ENCODE data around the gene ANKRD11.

Gene ANKRD11

DNA sequence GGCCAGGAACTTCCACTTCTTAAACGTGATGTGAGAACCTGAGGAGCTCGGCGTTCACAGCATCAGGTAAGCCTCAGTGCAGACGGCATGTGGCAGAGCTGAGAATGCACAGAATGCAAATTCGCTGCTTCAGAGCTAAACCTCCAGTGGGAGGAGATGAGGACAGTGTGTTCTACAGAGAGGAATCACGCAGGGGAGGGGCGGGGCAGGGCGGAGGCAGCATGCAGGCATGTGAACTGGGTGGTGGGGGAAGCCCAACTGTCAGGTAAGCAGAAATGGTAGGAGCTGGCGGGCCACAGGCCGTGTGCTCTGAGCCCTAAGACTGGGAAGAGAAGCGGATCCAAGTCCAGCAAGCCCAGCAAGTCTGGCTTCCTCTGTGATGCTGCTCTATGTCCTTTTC lies 178.2 kb downstream of the ANKRD11 start:
- H3K27ac ChIP-seq (ENCODE audit: low read length), result no peak overlapping the region
- no peak overlapping the region for H3K4me2 ChIP-seq (ENCODE audit: low read depth, low read length)
- H2AFZ ChIP-seq (ENCODE audit: low read length), result no peak overlapping the region
- H3K36me3 ChIP-seq (replicated peaks; ENCODE audit: insufficient read depth, low read length), result no peaks in the 10 kb centered on the region
- no peaks in the 10 kb centered on the region for H3K9me3 ChIP-seq (replicated peaks; ENCODE audit: insufficient read depth, low read length)
- H3K4me3 ChIP-seq (ENCODE audit: low read length), result no peak overlapping the region
- H3K9ac ChIP-seq (ENCODE audit: low read length), result no peak overlapping the region
- H4K20me1 ChIP-seq (ENCODE audit: insufficient read depth, low read length), result no peaks in the 10 kb centered on the region
- H3K4me1 ChIP-seq (ENCODE audit: low read length), result peaks cover 22% of the 10 kb centered on the region
- H3K9me2 ChIP-seq (replicated peaks; ENCODE audit: insufficient read depth, low read length), result no peaks in the 10 kb centered on the region
- TF ChIP-seq EZH2 (optimal IDR thresholded peaks at IDR 0.05; ENCODE audit: low read depth, low read length) (no peak), EZH2phosphoT487 (IDR thresholded peaks at IDR 0.05; ENCODE audit: low read length) (no peak)
- TF ChIP-seq, protein P1, sequence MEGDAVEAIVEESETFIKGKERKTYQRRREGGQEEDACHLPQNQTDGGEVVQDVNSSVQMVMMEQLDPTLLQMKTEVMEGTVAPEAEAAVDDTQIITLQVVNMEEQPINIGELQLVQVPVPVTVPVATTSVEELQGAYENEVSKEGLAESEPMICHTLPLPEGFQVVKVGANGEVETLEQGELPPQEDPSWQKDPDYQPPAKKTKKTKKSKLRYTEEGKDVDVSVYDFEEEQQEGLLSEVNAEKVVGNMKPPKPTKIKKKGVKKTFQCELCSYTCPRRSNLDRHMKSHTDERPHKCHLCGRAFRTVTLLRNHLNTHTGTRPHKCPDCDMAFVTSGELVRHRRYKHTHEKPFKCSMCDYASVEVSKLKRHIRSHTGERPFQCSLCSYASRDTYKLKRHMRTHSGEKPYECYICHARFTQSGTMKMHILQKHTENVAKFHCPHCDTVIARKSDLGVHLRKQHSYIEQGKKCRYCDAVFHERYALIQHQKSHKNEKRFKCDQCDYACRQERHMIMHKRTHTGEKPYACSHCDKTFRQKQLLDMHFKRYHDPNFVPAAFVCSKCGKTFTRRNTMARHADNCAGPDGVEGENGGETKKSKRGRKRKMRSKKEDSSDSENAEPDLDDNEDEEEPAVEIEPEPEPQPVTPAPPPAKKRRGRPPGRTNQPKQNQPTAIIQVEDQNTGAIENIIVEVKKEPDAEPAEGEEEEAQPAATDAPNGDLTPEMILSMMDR (IDR thresholded peaks at IDR 0.05; ENCODE audit: low read length), result no peak
- DNase-seq, result no peak
- peaks cover 15% of the 10 kb centered on the region for H3F3A ChIP-seq (ENCODE audit: insufficient read depth, low read length)
- H3K27me3 ChIP-seq (replicated peaks; ENCODE audit: insufficient read depth, low read length), result no peaks in the 10 kb centered on the region
- H3K79me2 ChIP-seq (ENCODE audit: low read length), result peaks cover 94% of the 10 kb centered on the region

DNA sequence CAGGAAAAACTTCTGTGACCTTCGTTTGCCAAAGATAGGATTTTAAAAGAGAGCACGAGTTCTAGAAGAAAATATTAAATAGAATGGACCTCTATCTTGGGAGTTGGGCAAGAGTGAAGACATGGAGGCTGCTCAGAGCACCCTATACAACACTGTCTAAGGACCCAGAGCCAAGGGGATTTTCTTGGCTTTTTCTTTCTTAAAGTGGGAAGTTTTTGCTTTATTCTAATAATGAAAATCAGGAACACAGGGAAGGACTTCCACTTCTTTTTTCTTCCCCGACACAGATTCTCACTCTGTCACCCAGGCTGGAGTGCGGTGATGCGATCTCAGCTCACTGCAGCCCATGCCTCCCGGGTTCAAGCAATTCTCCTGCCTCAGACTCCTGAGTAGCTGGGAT lies 178.7 kb downstream of the ANKRD11 start:
- Histone ChIP-seq H4K20me1 (ENCODE audit: insufficient read depth, low read length) (no peaks in the 10 kb centered on the region), H3K27me3 (replicated peaks; ENCODE audit: insufficient read depth, low read length) (no peaks in the 10 kb centered on the region), H2AFZ (ENCODE audit: low read length) (no peak overlapping the region), H3F3A (ENCODE audit: insufficient read depth, low read length) (peaks cover 11% of the 10 kb centered on the region), H3K9me3 (replicated peaks; ENCODE audit: insufficient read depth, low read length) (no peaks in the 10 kb centered on the region), H3K79me2 (ENCODE audit: low read length) (peaks cover 93% of the 10 kb centered on the region), H3K36me3 (replicated peaks; ENCODE audit: insufficient read depth, low read length) (no peaks in the 10 kb centered on the region), H3K4me1 (ENCODE audit: low read length) (peaks cover 16% of the 10 kb centered on the region), H3K9ac (ENCODE audit: low read length) (no peak overlapping the region), H3K4me3 (ENCODE audit: low read length) (no peak overlapping the region), H3K9me2 (replicated peaks; ENCODE audit: insufficient read depth, low read length) (no peaks in the 10 kb centered on the region), H3K27ac (ENCODE audit: low read length) (no peak overlapping the region), H3K4me2 (ENCODE audit: low read depth, low read length) (no peak overlapping the region)
- DNase-seq, result no peak
- TF ChIP-seq, protein P1 (IDR thresholded peaks at IDR 0.05; ENCODE audit: low read length), result no peak
- no peak for TF ChIP-seq EZH2 (optimal IDR thresholded peaks at IDR 0.05; ENCODE audit: low read depth, low read length)
- no peak for TF ChIP-seq EZH2phosphoT487 (IDR thresholded peaks at IDR 0.05; ENCODE audit: low read length)

DNA sequence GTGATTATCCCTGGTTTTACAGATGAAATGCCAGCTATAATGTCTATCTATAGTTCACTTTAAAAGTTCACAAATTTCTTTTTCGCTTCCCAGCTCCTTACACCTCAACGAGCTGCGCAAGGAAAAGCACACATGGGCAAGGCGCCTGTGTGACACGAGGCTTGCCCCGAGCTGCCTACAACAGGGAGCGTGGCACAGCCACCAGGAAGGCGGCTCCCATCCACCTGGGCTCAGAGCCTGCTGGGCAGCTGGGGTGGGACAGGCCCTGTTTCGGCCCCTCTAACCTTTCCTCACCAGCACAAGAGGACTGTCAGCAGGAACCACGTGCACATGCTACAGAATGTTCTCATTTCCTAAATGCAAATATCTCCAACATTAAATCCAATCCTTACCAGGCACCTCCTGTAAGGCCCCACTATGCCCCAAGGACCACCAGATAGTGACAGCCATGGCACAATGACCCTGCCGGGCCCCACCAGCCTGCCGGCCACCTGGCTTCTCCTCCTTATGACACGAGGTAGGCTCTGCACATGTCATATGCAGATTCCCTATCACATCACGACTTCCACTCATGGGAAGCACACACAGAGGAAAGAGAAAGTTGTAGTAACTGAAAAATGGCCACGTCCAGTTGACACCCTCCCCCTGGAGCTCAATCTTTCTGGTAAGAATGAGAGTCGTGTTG lies 180.8 kb downstream of the ANKRD11 start:
- H3K36me3 ChIP-seq (replicated peaks; ENCODE audit: insufficient read depth, low read length), result no peaks in the 10 kb centered on the region
- H3K4me2 ChIP-seq (ENCODE audit: low read depth, low read length), result no peak overlapping the region
- no peak overlapping the region for H3K27ac ChIP-seq (ENCODE audit: low read length)
- H3K27me3 ChIP-seq (replicated peaks; ENCODE audit: insufficient read depth, low read length), result no peaks in the 10 kb centered on the region
- H3K4me3 ChIP-seq (ENCODE audit: low read length), result no peak overlapping the region
- TF ChIP-seq EZH2 (optimal IDR thresholded peaks at IDR 0.05; ENCODE audit: low read depth, low read length) (no peak), EZH2phosphoT487 (IDR thresholded peaks at IDR 0.05; ENCODE audit: low read length) (no peak)
- TF ChIP-seq, protein P1 (IDR thresholded peaks at IDR 0.05; ENCODE audit: low read length), result no peak
- no peak overlapping the region for H3K9ac ChIP-seq (ENCODE audit: low read length)
- H3K4me1 ChIP-seq (ENCODE audit: low read length), result no peaks in the 10 kb centered on the region
- DNase-seq, result no peak
- no peak overlapping the region for H2AFZ ChIP-seq (ENCODE audit: low read length)
- no peaks in the 10 kb centered on the region for H4K20me1 ChIP-seq (ENCODE audit: insufficient read depth, low read length)
- no peaks in the 10 kb centered on the region for H3K9me3 ChIP-seq (replicated peaks; ENCODE audit: insufficient read depth, low read length)
- H3F3A ChIP-seq (ENCODE audit: insufficient read depth, low read length), result no peaks in the 10 kb centered on the region
- peaks cover 87% of the 10 kb centered on the region for H3K79me2 ChIP-seq (ENCODE audit: low read length)
- H3K9me2 ChIP-seq (replicated peaks; ENCODE audit: insufficient read depth, low read length), result no peaks in the 10 kb centered on the region

Measured in MM.1S (cell line).